Uterus (tissue), 4 donors: ENCODE results near the gene TMEM45B. TPM values are rescaled to one million over a fixed set of nuclear protein-coding genes. Genes with fewer than 3 reads are reported as not detected.

Experiments
- DNase-seq, 2 donors: peaks; one replicate each; pipeline ENCODE4 v3.0.0-alpha.2; 2019 to 2020
- H3K27ac ChIP-seq, 2 donors: fragments of 200-600 bp; sonication (generic); 1 replicate in 1 of 2; 2 replicates in 1 of 2; pipeline ENCODE4 v1.5.1; 2016 to 2018
- H3K27me3 ChIP-seq, 2 donors: fragments of 200-600 bp; sonication (generic); one replicate each; pipeline ENCODE4 v1.5.1; 2018 to 2019; ENCODE audit warnings: control low read depth in 1 of 2
- H3K36me3 ChIP-seq, 2 donors: fragments of 200-600 bp; sonication (generic); one replicate each; pipeline ENCODE4 v1.5.1; 2019; ENCODE audit warnings: control low read depth in 1 of 2
- H3K4me1 ChIP-seq, 2 donors: fragments of 200-600 bp; sonication (generic); one replicate each; pipeline ENCODE4 v1.5.1; 2018 to 2019; ENCODE audit warnings: control low read depth in 1 of 2
- H3K4me3 ChIP-seq, 2 donors: fragments of 200-600 bp; sonication (generic); 1 replicate in 1 of 2; 2 replicates in 1 of 2; pipeline ENCODE4 v1.5.1; 2018 to 2019; ENCODE audit warnings: mild to moderate bottlenecking in 1 of 2
- H3K9me3 ChIP-seq, 2 donors: fragments of 200-600 bp; sonication (generic); one replicate each; pipeline ENCODE4 v1.5.1; 2019; ENCODE audit warnings: control low read depth in 1 of 2
- CTCF ChIP-seq, 4 experiments: fragments of 200-600 bp in 2 of 4; fragments of 450-650 bp in 2 of 4; sonication (generic) in 2 of 4; IDR thresholded peaks; one replicate each; pipeline ENCODE4 v1.5.1; 2016 to 2019; ENCODE audit warnings: antibody characterized with exemption in 4 of 4, mild to moderate bottlenecking in 2 of 4, moderate library complexity in 1 of 4
- POLR2A ChIP-seq, 2 donors: fragments of 450-650 bp; IDR thresholded peaks; one replicate each; pipeline ENCODE4 v1.6.1; 2016; ENCODE audit warnings: antibody characterized with exemption in 2 of 2, mild to moderate bottlenecking in 1 of 2, moderate library complexity in 1 of 2
- intact Hi-C: fragments of 100-400 bp; cut with DNase I; formaldehyde crosslinking; loops from one replicate; pipeline ENCODE4 v1.15.1; 2023; ENCODE audit warnings: low total_unique reads
- total RNA-seq, 4 donors: library from RNA; depleted of rRNA in 3 of 4; stranded (reverse); fragments of >200 nt in 3 of 4; gene quantifications; one replicate each; pipeline versions ENCODE4 v1.1.0 to v1.2.4, GENCODE V29; 2014 to 2023
- donor health status: DM: yes; HTN: yes; CAD: no.

Gene TMEM45B
- total RNA-seq, 4 donors from 2014 or later: 0.18 to 2.1 (median 0.29) TPM; not detected in 1

GRCh38 chr11:129787532-129788155, 28.0 kb upstream of the TMEM45B start:
- TF ChIP-seq CTCF (IDR thresholded peaks at IDR 0.05) (no peak), POLR2A (IDR thresholded peaks at IDR 0.05) (no peak)
- Histone ChIP-seq H3K27me3 (no peaks in the 10 kb centered on the region), H3K36me3 (no peaks in the 10 kb centered on the region), H3K9me3 (no peaks in the 10 kb centered on the region), H3K27ac (no peak overlapping the region), H3K4me1 (no peaks in the 10 kb centered on the region), H3K4me3 (no peak overlapping the region)
- DNase-seq: no peak
- intact Hi-C loops: no loop called here

GRCh38 chr11:129788278-129788677, 27.4 kb upstream of the TMEM45B start:
- DNase-seq: no peak
- H3K27me3 ChIP-seq: no peaks in the 10 kb centered on the region
- no peak overlapping the region for H3K27ac ChIP-seq
- no peaks in the 10 kb centered on the region for H3K36me3 ChIP-seq
- TF ChIP-seq POLR2A (IDR thresholded peaks at IDR 0.05): no peak
- no peak for TF ChIP-seq CTCF (IDR thresholded peaks at IDR 0.05)
- intact Hi-C loops: no loop called here
- H3K4me3 ChIP-seq: no peak overlapping the region
- no peaks in the 10 kb centered on the region for H3K4me1 ChIP-seq
- no peaks in the 10 kb centered on the region for H3K9me3 ChIP-seq

- intact Hi-C loops: no loop called here
- TF ChIP-seq POLR2A (IDR thresholded peaks at IDR 0.05) (no peak), CTCF (IDR thresholded peaks at IDR 0.05) (no peak)
- H3K27ac ChIP-seq: no peak overlapping the region
These were observed 25.5 kb upstream of the TMEM45B start for GRCh38 chr11:129790106-129790505.

GRCh38 chr11:129791515-129791914, 24.1 kb upstream of the TMEM45B start:
- Histone ChIP-seq H3K9me3 (no peaks in the 10 kb centered on the region), H3K27ac (no peak overlapping the region), H3K4me1 (no peaks in the 10 kb centered on the region), H3K27me3 (no peaks in the 10 kb centered on the region), H3K4me3 (no peak overlapping the region), H3K36me3 (no peaks in the 10 kb centered on the region)
- intact Hi-C loops: no loop called here
- no peak for DNase-seq
- no peak for TF ChIP-seq POLR2A (IDR thresholded peaks at IDR 0.05)
- TF ChIP-seq CTCF (IDR thresholded peaks at IDR 0.05): no peak

More at GRCh38 chr11:129790106-129790505, 25.5 kb upstream of the TMEM45B start:
- no peaks in the 10 kb centered on the region for H3K27me3 ChIP-seq
- H3K36me3 ChIP-seq: no peaks in the 10 kb centered on the region
- DNase-seq: no peak
- no peaks in the 10 kb centered on the region for H3K9me3 ChIP-seq
- H3K4me3 ChIP-seq: no peak overlapping the region
- no peaks in the 10 kb centered on the region for H3K4me1 ChIP-seq

GRCh38 chr11:129792663-129793062, 23.0 kb upstream of the TMEM45B start:
- TF ChIP-seq CTCF (IDR thresholded peaks at IDR 0.05): no peak
- no peak for TF ChIP-seq POLR2A (IDR thresholded peaks at IDR 0.05)
- intact Hi-C loops: no loop called here
- H3K4me3 ChIP-seq: no peak overlapping the region
- no peak for DNase-seq
- no peaks in the 10 kb centered on the region for H3K4me1 ChIP-seq
- H3K36me3 ChIP-seq: no peaks in the 10 kb centered on the region
- no peaks in the 10 kb centered on the region for H3K9me3 ChIP-seq
- H3K27me3 ChIP-seq: no peaks in the 10 kb centered on the region
- H3K27ac ChIP-seq: no peak overlapping the region
